GM18507 (cell line): ENCODE results near the gene PTPRN2.
"Not testable (repeated sequence)": the region's sequence is repeated elsewhere in the genome, so short reads cannot be mapped to it uniquely, and the experiment has no call there.

Source experiments
- DNase-seq: peaks from one replicate; pipeline ENCODE4 v3.0.0; 2011; ENCODE audit warnings: low read depth; ENCODE audit not compliant: insufficient read length; ENCODE audit errors: extremely low spot score
- FAIRE-seq: peaks from 2 replicates; lab custom pipeline; 2011; peaks lifted over from hg19 to GRCh38; lab: Jason Lieb, UNC

Gene PTPRN2

DNA sequence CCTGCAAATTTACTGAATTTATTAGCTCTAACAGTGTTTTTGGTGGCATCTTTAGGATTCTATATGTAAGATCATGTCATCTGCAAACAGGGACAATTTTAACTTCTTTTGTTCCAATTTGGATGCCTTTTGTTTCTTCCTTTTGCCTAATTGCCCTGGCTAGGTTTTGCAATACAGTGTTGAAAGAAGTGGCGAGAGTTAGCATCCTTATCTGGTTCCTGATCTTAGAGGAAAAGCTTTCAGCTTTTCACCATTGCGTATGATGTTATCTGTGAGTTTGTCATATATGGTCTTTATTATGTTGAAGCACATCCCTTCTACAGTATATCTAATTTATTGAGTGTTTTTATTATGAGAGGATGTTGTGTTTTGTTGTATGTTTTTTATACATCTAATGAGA is 301.4 kb downstream of the PTPRN2 start:
- DNase-seq, result no peak

DNA sequence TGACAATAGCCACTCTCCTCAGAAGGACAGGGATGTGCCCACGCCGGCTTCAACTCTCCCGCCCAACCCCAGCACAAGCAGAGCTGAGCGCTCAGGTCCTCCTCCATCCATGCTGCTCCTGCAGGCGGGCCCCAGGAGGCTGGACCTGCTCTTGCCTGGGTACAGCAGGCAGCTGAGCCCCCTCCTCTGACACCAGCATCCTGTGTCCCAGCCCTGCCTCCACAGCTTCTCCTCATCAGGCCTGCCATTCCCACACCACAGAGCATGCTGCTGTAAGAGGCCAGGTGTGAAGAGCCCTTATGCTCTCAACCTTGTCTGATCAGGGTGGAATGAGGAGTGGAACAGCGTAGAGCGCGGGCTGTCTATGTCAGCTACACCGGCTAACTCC is 302.2 kb downstream of the PTPRN2 start:
- FAIRE-seq (no peak), DNase-seq (no peak)

More for the DNA sequence above, 301.4 kb downstream of the PTPRN2 start:
- FAIRE-seq, result no peak

DNA sequence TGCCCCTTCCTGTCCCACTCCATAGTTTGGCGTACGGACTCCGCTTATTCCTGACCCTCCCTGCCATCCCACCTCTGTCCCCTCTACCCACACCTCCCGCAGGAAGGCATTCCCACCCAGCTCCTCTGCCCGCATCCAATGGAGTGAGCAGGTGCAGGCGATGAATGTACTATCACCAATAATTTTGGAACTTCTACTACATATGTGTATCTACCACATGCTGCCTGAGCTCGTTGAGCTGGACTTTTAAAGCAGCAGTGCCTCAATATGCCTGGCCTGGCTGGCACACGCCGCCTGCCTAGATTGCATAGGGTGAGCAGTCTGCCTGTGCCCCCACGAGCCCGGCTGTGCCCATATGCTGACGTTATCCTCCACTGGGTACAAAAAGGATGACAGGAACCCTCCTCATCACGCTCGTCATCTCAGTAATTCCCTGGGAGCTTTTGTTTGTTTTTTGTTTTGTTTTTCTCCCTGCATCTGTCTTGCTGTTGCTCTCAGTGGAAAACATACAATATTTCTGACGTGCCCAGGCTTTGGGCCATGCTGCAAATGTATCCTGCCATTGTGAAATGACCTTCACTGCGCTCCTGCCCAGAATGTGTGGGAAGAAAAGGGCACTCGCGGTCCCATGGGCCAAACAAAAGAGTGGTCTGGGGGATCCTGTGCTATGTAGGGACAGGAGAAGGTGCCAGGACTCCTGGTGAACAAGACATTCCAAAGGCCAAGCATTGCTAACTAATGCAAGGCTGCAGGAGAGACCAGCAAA is 302.8 kb downstream of the PTPRN2 start:
- no peak for DNase-seq
- FAIRE-seq, result no peak

DNA sequence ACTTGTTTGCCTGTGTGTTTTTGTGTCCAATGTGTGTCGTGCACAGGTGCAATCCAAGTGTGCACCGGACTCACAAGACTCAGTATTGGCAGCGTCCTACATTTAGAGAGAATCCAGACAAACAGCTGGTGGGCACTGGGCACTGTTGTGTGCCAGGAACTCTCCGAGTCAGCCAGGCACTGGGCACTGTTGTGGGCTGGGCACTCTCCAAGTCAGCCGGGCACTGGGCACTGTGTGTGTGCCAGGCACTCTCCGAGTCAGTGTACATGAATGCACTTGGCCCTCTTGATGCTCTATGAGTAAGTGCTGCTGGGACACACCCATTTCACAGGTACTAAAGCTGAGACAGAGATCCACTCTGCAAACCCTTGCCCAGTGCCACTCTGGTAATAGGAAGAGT is 303.5 kb downstream of the PTPRN2 start:
- DNase-seq (no peak), FAIRE-seq (no peak)

DNA sequence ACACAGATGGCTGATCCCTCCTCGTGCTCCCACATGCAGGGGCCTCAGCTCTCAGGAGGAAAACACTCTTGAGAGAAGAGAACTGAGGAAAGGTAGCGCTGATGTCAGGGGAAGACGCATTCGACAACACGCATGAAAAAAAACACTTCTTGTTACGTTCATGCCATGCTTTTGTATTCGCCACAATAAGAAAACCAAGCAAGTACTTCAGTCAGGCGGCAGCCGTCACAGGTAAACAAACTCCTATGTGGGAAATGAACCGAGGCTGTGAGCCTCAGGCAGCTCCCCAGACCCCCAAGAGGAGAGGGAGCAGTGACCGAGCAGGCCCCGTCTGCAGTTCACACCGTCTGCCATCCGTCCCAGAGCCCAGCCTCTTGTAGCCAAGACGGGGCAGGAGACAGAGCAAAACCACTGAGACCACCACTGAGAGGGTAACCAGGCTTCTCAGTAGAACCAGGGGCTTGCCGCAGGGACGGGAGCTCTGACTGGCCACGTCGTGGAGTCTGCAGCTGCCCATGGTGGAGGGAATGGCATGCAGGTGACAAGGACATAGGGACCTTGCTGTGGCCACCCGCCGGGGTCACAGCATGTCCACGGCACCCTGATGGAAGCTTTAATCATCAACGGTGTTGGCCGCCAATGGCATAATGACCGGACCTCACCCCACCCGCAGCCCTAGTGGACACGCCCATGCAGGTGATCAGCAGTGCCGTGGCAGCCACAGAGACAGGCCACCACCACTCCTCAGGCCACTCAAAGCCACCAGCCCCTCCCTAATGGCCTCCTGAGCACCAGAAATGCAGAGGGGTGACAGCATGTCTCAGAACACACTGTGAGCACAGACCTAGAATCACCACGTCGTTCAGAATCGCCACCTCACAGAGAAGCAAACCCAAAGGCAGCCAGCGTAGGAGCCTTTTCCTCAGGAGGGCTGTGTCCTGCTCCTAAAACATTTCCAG is 304.3 kb downstream of the PTPRN2 start:
- no peak for DNase-seq
- FAIRE-seq, result no peak

DNA sequence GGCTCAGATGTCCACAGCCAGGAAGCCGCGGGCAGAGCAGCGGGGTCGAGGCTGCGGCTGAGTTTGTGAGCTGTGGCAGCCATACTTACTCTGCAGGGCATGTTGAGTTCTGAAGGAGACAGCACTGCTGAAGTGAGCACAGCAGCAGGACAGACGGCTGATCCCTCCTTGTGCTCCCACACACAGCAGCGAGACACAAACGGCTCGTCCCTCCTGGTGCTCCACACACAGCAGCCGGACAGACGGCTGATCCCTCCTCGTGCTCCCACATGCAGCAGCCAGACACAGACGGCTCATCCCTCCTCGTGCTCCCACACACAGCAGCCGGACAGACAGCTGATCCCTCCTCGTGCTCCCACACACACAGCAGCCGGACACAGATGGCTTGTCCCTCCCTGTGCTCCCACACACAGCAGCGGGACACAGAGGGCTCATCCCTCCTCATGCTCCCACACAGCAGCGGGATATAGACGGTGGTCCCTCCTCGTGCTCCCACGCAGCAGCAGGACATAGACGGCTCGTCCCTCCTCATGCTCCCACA is 305.1 kb downstream of the PTPRN2 start:
- no peak for FAIRE-seq
- DNase-seq, result no peak

DNA sequence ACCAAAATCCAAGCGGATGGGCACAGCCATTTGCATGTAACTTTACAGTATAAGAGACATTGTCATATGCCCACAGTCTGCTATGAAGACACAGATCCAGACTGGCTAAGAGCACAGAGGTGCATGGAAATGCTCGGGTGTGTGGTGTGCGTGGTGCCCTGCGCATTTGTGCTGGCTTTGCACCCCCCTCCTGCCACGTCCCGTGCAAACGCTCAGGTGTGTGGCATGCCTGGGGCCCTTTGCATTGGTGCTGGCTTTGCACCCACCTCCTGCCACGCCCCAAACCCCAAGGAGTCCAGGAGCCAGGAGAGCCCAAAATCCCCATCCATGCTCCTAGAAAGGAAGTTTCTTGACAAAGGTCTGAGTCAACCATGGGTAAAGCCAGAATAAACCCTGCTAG is 306.2 kb downstream of the PTPRN2 start:
- DNase-seq (no peak), FAIRE-seq (no peak)

DNA sequence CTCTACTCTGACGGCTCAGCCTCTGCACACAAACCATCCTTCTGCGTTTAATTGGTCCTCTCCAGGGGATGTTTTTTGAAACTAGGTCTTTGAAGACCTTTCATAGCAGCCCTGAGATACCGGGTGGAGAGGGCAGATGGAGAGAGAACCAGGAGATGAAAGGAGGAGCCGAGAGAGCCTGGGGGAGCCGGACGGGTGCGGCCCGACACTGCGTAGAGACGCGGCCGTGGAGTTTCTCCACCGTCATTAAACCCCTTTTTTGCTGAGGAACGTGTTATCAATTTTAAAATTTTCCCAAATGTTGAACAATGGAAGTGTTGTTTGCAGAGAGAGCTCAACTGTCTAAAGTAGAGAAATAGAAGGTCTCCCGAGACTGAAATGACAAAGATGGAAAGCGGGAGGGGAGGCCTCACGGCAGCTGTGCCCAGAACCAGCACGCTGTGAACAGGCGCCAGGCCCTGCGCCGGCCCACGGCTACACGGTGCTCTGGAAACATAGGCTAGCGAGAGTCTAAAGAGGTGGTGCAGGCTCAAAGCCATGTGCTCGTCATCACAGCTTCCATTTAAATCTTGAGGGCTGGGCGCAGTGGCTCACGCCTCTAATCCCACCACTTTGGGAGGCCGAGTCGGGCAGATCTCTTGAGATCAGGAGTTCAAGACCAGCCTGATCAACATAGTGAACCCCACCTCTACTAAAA is 307.0 kb downstream of the PTPRN2 start:
- DNase-seq (no peak), FAIRE-seq (no peak)

DNA sequence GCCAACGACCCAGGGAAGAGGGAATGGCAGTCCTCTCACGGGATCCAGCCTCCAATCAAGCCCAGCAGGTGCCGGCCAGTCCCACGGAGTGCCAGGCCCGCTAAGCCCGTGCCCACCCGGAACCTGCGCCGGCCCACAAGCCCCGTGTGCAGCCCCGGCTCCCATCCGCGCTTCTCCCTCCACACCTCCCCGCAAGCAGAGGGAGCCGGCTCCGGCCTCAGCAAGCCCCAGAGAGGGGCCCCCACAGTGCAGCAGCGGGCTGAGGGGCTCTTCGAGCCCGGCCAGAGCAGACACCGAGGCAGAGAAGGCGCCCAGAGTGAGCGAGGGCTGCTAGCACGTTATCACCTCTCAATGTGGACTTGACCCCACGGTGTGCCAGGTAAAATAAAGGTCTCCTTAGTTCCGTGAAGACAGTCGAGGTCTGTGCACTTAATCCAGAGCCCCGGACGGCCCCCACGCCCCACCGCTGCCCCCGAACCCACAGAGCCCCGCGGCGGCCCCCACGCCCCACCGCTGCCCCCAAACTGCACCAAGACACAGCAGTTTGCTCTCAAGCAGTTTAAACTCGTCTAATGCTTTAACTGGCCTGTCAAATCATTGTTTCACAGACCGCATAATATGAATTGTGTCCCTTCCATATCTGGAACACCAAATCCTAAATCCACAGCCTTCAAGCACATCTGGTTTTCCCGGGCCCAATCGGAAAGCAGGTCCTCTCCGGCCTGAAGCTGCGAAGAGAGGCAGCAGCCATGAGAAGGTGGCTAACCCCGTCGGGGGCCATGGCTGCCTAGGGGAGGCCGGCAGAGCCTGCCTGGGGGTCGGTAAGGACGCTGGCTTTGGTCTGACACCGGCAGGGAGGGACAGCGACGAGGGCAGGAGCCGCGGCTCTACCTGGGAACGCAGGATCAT is 307.8 kb downstream of the PTPRN2 start:
- no peak for FAIRE-seq
- DNase-seq, result no peak

DNA sequence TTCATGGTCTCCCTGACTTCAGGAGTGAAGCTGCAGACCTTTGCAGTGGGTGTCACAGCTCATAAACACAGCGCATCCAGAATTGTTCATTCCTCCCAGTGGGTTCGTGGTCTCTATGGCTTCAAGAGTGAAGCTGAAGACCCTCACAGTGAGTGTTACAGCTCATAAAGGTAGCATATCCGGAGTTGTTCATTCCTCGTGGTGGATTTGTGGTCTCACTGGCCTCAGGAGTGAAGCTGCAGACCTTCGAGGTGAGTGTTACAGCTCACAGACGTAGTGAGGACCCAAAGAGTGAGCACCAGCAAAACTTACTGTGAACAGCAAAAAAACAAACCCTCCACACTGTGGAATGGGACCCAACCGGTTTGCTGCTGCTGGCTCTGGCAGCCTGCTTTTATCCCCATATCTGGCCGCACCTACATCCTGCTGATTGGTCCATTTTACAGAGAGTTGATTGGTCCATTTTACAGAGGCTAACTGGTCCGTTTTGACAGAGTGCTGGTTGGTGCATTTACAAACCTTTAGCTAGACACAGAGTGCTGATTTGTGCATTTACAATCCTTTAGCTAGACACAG is 308.8 kb downstream of the PTPRN2 start:
- FAIRE-seq (no peak), DNase-seq (no peak)

DNA sequence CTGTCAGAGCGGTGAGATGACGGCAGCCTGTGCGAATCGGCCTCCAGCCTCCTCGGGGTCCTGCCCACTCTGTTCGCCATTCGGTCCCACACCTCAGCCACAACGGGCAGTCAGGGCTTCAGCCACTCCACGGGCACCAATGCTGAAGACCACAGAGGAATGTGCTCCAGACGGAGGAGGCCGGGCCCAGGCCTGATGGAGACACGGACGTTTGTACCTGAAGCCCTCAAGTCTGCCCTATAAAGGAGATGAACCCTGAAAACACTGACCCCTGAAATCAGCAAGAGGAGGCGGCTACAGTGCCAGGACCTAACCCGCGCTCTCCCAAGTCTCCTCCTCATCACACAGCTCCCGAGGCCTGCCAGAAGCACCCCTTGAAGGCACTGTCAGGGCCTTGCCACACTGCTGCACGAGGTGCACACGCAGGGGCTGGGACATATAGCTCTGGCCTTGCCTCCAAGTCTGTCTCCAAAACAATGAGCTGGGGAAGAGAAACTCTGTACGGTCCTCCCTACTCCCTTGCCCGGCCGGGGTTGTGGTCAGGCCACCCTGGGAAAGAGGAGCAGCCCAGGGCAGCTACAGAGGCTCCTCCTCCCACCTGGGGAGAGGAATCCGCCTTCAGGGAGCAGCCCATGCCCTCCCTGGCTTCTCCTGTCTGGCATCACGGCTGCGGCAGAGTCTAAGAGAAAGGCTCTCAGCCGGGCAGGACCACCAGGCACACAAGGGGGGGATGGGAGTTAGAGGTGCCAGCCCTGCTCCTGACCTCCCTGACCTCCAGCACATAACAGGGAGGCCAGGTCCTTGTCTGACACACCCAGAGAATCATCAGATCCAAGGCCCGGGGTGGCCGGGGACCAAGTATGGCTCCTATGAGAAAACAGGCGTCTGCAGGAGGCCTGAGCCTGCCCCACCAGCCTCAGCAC is 310.1 kb downstream of the PTPRN2 start:
- DNase-seq (no peak), FAIRE-seq (no peak)

DNA sequence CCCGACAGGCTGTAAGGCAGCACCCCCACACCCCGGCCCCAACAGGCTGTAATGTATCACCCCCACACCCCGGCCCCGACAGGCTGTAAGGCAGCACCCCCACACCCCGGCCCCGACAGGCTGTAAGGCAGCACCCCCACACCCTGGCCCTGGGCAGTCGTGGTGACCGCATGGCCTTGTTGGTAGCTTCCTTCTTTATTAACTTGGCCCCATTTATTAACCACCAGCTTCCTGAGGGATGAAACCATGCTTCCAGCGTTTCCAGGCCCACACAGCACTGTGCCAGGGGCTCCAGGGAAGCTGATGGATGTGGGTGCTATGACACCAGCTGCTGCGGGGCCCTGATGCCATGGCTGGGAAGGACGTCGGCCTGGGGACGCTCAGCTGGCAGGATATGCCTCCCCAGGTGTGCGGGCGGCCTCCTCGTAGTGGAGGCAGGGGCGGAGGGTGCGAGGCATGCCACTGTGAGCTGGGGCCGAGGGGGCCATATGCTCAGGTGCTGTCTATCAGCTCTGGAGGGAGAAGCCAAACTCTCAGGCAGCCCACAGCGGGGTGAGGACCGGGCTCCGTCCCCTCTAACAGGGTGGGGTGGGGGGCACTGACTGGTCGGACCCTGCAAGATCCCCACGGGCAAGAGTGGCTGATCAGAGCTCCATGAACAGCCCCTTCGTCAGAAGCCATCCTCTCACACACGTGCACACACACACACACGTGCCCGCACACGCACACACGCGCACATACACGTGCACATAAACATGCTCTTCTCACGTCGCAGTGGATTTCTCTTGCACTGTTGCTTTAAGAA is 311.0 kb downstream of the PTPRN2 start:
- FAIRE-seq (no peak), DNase-seq (no peak)

DNA sequence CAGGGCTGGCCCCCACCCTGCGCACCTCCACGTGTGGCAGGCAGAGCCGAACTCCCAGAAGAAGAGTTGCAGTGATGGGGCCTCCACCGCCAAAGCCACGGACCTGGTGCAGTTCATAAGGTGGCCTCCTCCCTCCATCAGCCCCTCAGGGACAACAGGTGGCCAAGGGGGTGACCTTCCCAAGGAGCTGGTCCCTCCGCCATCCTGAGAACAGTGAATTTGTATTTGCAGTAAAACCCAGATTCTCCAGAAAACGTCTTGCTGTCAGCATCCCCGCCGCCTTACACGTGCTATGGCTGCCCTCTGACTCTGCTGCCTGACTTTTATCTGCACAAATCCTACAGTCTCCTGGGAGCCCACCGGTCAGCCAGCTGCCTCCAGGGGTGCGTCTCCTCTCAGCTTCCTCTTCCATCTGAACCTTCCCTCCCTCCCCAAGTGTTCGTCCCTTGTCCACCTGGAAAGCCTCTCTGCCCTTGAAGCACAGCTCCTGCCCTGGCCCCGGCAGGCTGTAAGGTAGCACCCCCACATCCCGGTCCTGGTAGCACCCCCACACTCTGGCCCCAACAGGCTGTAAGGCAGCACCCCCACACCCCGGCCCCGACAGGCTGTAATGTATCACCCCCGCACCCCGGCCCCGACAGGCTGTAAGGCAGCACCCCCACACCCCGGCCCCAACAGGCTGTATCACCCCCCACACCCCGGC is 311.8 kb downstream of the PTPRN2 start:
- DNase-seq (no peak), FAIRE-seq (no peak)

DNA sequence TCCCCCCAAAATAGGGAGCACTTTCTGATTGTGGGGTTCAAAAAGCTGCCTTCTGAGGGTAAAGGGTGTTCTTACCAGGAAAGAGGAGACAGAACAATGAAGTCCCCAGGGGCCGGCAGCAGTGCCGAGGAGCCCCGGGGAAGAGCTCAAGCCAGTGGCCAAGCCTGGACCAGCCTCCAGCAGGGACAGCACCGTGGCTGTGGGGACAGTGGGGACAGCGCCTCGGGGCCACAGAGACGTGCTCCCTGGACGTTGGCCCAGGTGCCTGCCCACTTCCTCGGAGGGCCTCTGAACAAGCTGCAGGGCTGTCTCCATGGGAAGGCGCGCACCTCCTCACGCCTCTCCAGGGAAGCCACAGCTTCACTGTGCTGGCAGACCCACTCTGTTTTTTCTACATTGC is 312.6 kb downstream of the PTPRN2 start:
- DNase-seq (no peak), FAIRE-seq (no peak)

DNA sequence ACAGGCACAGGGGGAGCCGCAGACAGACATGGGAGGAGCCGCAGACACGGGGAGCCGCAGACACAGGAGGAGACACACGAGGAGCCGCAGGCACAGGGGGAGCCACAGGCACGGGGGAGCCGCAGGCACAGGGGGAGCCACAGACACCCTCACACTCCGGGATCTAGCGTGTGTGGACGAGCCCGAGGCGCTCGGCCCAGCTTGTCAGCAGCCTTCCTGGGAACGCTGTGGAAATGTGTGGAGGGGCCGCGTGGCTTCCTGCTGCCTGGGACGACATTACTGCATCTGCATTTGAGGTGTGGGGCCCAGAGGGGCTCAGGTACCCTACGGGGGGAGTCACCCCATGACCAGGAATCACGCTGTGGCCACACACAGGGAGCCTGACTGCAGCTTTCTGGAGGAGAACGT is 313.2 kb downstream of the PTPRN2 start:
- FAIRE-seq (no peak), DNase-seq (no peak)

DNA sequence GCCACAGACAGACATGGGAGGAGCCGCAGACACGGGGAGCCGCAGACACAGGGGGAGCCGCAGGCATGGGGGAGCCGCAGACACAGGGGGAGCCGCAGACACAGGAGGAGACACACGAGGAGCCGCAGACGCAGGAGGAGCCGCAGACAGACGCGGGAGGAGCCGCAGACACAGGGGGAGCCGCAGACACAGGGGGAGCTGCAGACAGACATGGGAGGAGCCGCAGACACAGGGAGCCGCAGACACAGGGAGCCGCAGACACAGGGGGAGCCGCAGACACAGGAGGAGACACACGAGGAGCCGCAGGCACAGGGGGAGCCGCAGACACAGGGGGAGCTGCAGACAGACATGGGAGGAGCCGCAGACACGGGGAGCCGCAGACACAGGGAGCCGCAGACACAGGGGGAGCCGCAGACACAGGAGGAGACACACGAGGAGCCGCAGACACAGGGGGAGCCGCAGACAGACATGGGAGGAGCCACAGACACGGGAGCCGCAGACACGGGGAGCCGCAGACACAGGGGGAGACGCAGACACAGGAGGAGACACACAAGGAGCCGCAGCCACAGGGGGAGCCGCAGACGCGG is 313.8 kb downstream of the PTPRN2 start:
- not testable (repeated sequence) for FAIRE-seq, DNase-seq
